Prostate gland (tissue), 2 donors: ENCODE measurements around the gene KPTN. TPM values are rescaled to one million over a fixed set of nuclear protein-coding genes. Genes with fewer than 3 reads are reported as not detected.
A peak's percentile ranks its signal among the peaks of the same experiment; 100 is the strongest.

Experiments used
- DNase-seq: peaks from one replicate; pipeline ENCODE4 v3.0.0-alpha.2; 2019; ENCODE audit warnings: low spot score
- H3K27ac ChIP-seq, 2 donors: fragments of 200-600 bp; sonication (generic); 2 replicates each; pipeline ENCODE4 v1.5.1; 2017 to 2019
- H3K27me3 ChIP-seq: fragments of 200-600 bp; sonication (generic); replicated peaks from 2 replicates; pipeline ENCODE4 v1.5.1; 2019; ENCODE audit not compliant: insufficient read depth
- H3K36me3 ChIP-seq, 2 donors: fragments of 200-600 bp; sonication (generic); 1 replicate in 1 of 2; 2 replicates in 1 of 2; pipeline versions ENCODE4 v1.5.1 to v1.8.1; 2017 to 2019
- H3K4me1 ChIP-seq: fragments of 200-600 bp; sonication (generic); replicated peaks from 2 replicates; pipeline ENCODE4 v1.5.1; 2019
- H3K4me3 ChIP-seq, 2 donors: fragments of 200-600 bp; sonication (generic); 2 replicates each; pipeline ENCODE4 v1.5.1; 2017 to 2019
- H3K9me3 ChIP-seq: fragments of 200-600 bp; sonication (generic); 2 replicates; pipeline ENCODE4 v1.5.1; 2017
- POLR2A ChIP-seq: fragments of 450-650 bp; IDR thresholded peaks from one replicate; pipeline ENCODE4 v1.6.1; 2016; ENCODE audit warnings: antibody characterized with exemption, mild to moderate bottlenecking
- POLR2AphosphoS5 ChIP-seq: sonication (generic); formaldehyde crosslinking; IDR thresholded peaks from one replicate; pipeline ENCODE4 v1.6.1; 2017; ENCODE audit warnings: antibody characterized with exemption
- WGBS: methylation state at CpG from one replicate; pipeline ENCODE4 v1.1.5; 2018; 5-methylcytosine and 5-hydroxymethylcytosine counted together
- intact Hi-C: fragments of 100-400 bp; cut with DNase I; formaldehyde crosslinking; loops from one replicate; pipeline ENCODE4 v1.14.2; 2022
- total RNA-seq, 2 donors: library from RNA; depleted of rRNA; stranded (reverse); fragments of >200 nt; gene quantifications; one replicate each; pipeline ENCODE4 v1.1.0, GENCODE V29; 2016
- TF ChIP-seq, protein P1 (sequence below), 4 experiments: fragments of 200-600 bp in 2 of 4; fragments of 450-650 bp in 2 of 4; sonication (generic) in 2 of 4; IDR thresholded peaks; 1 replicate in 3 of 4; 2 replicates in 1 of 4; pipeline ENCODE4 v1.5.1; 2016 to 2019; ENCODE audit warnings: antibody characterized with exemption in 4 of 4, mild to moderate bottlenecking in 2 of 4, moderate library complexity in 2 of 4

KPTN gene
- total RNA-seq, 2 donors from 2014 or later: 8.8 to 9.0 TPM

DNA sequence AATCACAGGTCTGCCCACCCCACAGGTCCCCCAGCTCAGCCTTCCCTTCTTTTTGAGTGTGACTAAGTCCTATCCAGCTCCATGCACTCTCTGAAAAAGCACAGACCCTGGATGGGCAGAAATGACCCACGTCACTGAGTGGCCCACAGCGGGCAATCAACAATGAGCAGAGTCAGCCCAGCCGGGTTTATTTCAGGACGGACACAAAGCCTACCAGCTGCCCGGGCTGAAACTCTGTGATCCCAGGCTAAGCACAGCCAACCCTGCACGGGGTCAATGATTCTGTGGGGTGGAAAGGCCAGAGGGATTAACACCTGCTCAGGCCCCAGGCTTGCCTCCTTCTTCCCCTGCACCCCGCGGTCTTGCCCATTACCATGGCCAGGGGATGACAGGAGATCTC lies 22.4 kb upstream of the KPTN start:
- DNase-seq: no peak
- peak overlapping the region; percentile 97 to 98 for H3K27ac ChIP-seq
- H3K36me3 ChIP-seq: peaks cover 6 to 9% of the 10 kb centered on the region in 2 donors
- WGBS: 72% methylated on average over 7 of the region's 8 CpGs
- no peak overlapping the region for H3K4me3 ChIP-seq
- intact Hi-C loops: no loop called here
- H3K9me3 ChIP-seq: no peaks in the 10 kb centered on the region
- H3K27me3 ChIP-seq: no peaks in the 10 kb centered on the region
- no peak for TF ChIP-seq POLR2A
- TF ChIP-seq POLR2AphosphoS5: no peak
- TF ChIP-seq, protein P1, sequence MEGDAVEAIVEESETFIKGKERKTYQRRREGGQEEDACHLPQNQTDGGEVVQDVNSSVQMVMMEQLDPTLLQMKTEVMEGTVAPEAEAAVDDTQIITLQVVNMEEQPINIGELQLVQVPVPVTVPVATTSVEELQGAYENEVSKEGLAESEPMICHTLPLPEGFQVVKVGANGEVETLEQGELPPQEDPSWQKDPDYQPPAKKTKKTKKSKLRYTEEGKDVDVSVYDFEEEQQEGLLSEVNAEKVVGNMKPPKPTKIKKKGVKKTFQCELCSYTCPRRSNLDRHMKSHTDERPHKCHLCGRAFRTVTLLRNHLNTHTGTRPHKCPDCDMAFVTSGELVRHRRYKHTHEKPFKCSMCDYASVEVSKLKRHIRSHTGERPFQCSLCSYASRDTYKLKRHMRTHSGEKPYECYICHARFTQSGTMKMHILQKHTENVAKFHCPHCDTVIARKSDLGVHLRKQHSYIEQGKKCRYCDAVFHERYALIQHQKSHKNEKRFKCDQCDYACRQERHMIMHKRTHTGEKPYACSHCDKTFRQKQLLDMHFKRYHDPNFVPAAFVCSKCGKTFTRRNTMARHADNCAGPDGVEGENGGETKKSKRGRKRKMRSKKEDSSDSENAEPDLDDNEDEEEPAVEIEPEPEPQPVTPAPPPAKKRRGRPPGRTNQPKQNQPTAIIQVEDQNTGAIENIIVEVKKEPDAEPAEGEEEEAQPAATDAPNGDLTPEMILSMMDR (IDR thresholded peaks at IDR 0.05): no peak
- H3K4me1 ChIP-seq: peaks cover 49% of the 10 kb centered on the region

DNA sequence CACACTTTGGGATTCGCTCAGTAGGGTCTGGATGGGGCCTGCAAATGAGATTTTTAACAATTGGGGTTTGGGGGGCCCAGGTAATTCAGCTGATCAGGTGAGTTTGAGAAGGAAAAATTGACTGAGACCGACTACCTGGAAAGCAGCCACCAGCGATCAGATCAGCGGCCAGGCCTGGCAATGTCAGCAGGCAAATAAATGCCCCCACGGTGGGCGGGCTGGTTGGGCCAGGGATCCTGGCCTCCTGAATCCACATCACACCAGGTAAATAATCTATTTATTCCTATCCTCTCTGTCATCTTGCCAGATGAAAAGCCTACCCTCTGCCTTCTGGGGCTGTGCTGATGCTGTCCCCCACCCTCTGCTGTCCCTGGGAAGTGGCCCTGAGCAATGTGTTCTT lies 21.5 kb upstream of the KPTN start:
- TF ChIP-seq POLR2AphosphoS5 (no peak), POLR2A (no peak)
- TF ChIP-seq, protein P1 (IDR thresholded peaks at IDR 0.05): no peak
- intact Hi-C loops: no loop called here
- Histone ChIP-seq H3K4me1 (peaks cover 41% of the 10 kb centered on the region), H3K27me3 (no peaks in the 10 kb centered on the region), H3K36me3 (peaks cover 6 to 10% of the 10 kb centered on the region in 2 donors), H3K27ac (peak overlapping the region; percentile 97 to 98), H3K4me3 (no peak overlapping the region), H3K9me3 (no peaks in the 10 kb centered on the region)
- 57% methylated on average over 6 of the region's 6 CpGs for WGBS
- no peak for DNase-seq

DNA sequence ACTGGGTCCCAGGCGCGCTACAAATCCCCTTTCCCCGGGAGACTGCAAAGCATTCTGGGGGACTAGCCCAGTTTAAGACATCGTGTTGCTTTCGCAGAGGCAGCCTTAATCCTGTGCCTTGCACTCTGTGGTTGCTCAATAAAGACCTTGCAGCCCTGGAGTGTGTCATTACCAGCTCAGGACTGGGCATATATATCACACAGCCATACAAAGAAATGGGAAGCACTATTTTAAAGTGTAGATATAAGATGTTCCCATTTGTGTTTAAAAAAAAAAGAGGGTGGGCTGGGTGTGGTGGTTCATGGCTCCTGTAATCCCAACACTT lies 19.8 kb upstream of the KPTN start:
- no peak overlapping the region for H3K4me3 ChIP-seq
- H3K9me3 ChIP-seq: no peaks in the 10 kb centered on the region
- H3K27ac ChIP-seq: no peak overlapping the region
- 76% methylated on average over 5 of the region's 5 CpGs for WGBS
- no peak for TF ChIP-seq POLR2A
- peaks cover 6 to 10% of the 10 kb centered on the region in 2 donors for H3K36me3 ChIP-seq
- no peak for DNase-seq
- no peaks in the 10 kb centered on the region for H3K27me3 ChIP-seq
- intact Hi-C loops: no loop called here
- peaks cover 28% of the 10 kb centered on the region for H3K4me1 ChIP-seq

DNA sequence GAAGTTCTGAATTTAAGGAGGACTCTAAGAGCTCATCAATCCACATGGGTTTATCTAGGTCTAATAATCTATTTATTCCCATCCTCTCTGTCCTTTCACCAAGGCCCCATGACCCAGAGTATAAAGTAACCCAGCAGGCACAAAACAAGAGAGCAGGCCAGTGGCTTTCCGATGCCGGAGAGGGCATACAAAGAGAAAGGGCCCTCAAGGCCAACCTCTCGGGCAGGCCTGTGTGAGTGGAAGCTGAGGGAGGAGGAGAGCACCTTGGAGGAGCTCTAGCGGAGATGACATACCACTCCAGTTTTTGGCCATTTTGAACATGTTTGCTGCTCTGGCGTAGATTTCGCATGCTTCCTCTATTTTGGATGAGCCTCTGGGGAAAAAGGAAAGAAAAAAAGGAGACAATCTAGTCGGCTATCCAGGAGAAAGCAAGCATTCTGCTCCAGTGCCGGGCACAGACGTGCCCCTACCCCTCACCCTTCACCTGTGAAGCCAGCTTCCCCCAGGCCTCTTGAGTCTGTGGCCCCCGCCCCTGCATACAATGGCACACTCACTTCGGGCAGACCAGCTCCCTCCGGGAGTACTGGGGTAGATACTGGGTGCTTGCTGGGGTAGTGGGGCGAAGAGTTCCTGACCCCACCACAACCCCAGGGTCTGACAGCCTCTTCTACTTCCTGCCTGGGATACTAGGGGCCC lies 19.3 kb upstream of the KPTN start:
- DNase-seq: no peak
- Histone ChIP-seq H3K27ac (no peak overlapping the region), H3K27me3 (no peaks in the 10 kb centered on the region), H3K4me3 (no peak overlapping the region), H3K36me3 (peaks cover 6 to 10% of the 10 kb centered on the region in 2 donors), H3K4me1 (peaks cover 22% of the 10 kb centered on the region), H3K9me3 (no peaks in the 10 kb centered on the region)
- no peak for TF ChIP-seq POLR2A
- TF ChIP-seq, protein P1 (IDR thresholded peaks at IDR 0.05): no peak
- no peak for TF ChIP-seq POLR2AphosphoS5
- 93% methylated on average over 13 of the region's 13 CpGs for WGBS
- intact Hi-C loops: no loop called here

DNA sequence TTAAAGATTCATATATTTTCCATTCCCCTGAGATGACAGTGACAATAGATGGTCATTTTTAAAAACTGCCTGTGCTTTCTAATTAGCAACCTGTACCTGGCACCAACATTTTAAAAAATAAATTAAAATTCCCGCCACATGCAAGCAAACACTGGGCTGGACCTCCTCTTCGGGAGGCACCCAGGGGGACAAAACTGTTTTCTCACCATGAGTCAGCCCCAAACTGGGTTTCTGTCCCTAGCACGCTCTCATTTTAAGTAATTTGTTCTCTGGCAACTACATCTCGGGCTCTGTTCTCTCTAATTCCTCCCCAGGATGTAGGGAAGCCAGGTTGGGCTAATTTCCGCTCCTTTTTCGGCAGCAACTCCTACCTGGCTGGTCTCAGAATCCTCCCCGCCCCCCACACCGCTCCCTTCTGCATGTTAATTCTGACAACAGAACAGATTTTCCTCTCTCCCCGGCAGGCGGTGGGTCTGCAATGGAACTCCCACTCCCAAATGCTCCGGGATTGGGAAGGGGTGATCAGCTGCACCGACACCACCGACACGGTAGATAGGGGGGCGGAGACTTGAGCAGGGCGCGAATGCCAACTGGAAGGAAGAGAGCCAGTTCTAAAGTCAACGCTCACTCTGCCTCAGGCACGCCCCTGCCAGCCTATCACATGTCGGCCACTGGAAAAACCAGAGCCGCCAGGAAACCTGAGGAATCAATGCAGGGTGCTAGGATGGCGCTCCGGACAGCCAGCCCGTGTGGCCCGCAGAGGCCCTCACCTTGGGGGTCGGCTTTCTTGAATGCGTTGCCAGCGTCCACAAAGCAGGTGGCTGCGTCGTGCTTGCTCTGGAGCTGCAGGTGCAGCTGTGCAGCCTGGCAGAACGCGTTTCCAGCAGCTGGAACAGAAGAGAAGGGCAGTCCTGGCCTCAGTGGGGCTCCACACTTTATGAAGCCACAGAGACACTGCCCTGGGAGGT lies 16.1 kb upstream of the KPTN start:
- peak; percentile 86 for DNase-seq
- intact Hi-C loops: no loop called here
- Histone ChIP-seq H3K4me3 (no peak overlapping the region), H3K36me3 (peaks cover 6 to 10% of the 10 kb centered on the region in 2 donors), H3K9me3 (no peaks in the 10 kb centered on the region), H3K27ac (peak overlapping the region; percentile 60 to 76), H3K4me1 (peaks cover 6% of the 10 kb centered on the region), H3K27me3 (no peaks in the 10 kb centered on the region)
- WGBS: 44% methylated on average over 32 of the region's 32 CpGs
- TF ChIP-seq POLR2A (no peak), POLR2AphosphoS5 (peak; percentile 91)
- TF ChIP-seq, protein P1 (IDR thresholded peaks at IDR 0.05): peak in 1 of 4 experiments; percentile 20
